SK-N-SH (cell line): Measurements from ENCODE around the gene RAD23B. TPM values are rescaled to one million over a fixed set of nuclear protein-coding genes. Genes with fewer than 3 reads are reported as not detected.

Experiments
- CTCF ChIA-PET: fragments of 300-600, 350-600 bp; formaldehyde crosslinking; extraction: SDS; loops from one replicate; lab custom pipeline; 2021; lab: Yijun Ruan, JAX
- POLR2A ChIA-PET: fragments of 350-600 bp; sonication (Branson Sonifier 250); formaldehyde crosslinking; extraction: SDS; loops from one replicate; lab custom pipeline; 2020; ENCODE audit warnings: antibody characterized with exemption, inconsistent platforms; lab: Yijun Ruan, JAX
- DNase-seq: peaks from one replicate; pipeline ENCODE4 v3.0.0; 2012
- H2AFZ ChIP-seq: fragments of 200-600 bp; sonication (generic); 2 replicates; pipeline ENCODE4 v1.8.1; 2016; ENCODE audit warnings: antibody characterized with exemption, mild to moderate bottlenecking, low read depth
- H3F3A ChIP-seq: fragments of 200-600 bp; sonication (generic); replicated peaks from 2 replicates; pipeline ENCODE3; 2016; ENCODE audit warnings: antibody characterized with exemption, mild to moderate bottlenecking; ENCODE audit not compliant: insufficient read depth
- H3K27ac ChIP-seq, 2 experiments: fragments of 200-500 bp in 1 of 2; fragments of 200-600 bp in 1 of 2; sonication (Bioruptor generic) in 1 of 2; sonication (generic), shearing (Covaris generic) in 1 of 2; 2 replicates each; pipeline versions ENCODE4 v1.5.1 to v1.6.1; 2014 to 2016; ENCODE audit warnings: low read depth in 2 of 2, inconsistent platforms in 1 of 2, low read length in 1 of 2, mild to moderate bottlenecking in 1 of 2, mixed read lengths in 1 of 2
- H3K27me3 ChIP-seq: fragments of 200-600 bp; sonication (generic), shearing (Covaris generic); 2 replicates; pipeline ENCODE4 v1.6.1; 2016; ENCODE audit warnings: mixed run types; ENCODE audit not compliant: insufficient read depth
- H3K36me3 ChIP-seq, 2 experiments: fragments of 200-500 bp in 1 of 2; fragments of 200-600 bp in 1 of 2; sonication (Bioruptor generic) in 1 of 2; sonication (generic) in 1 of 2; replicated peaks in 1 of 2; 2 replicates each; pipeline versions ENCODE3 to v1.5.1; 2014 to 2016; ENCODE audit warnings: low read length in 1 of 2, mild to moderate bottlenecking in 1 of 2; ENCODE audit not compliant: insufficient read depth in 2 of 2, control insufficient read depth in 1 of 2
- H3K4me1 ChIP-seq, 2 experiments: fragments of 200-500 bp in 1 of 2; fragments of 200-600 bp in 1 of 2; sonication (Bioruptor generic) in 1 of 2; sonication (generic), shearing (Covaris generic) in 1 of 2; 2 replicates each; pipeline versions ENCODE4 v1.5.1 to v1.6.1; 2014 to 2016; ENCODE audit warnings: low read depth in 1 of 2, low read length in 1 of 2, mixed run types in 1 of 2; ENCODE audit not compliant: insufficient read depth in 2 of 2, control insufficient read depth in 1 of 2
- H3K4me2 ChIP-seq: fragments of 200-600 bp; sonication (generic), shearing (Covaris generic); 2 replicates; pipeline ENCODE4 v1.6.1; 2017; ENCODE audit warnings: mixed run types
- H3K4me3 ChIP-seq, 2 experiments: fragments of 200-500 bp in 1 of 2; fragments of 200-600 bp in 1 of 2; sonication (Bioruptor generic) in 1 of 2; sonication (generic), shearing (Covaris generic) in 1 of 2; 2 replicates each; pipeline versions ENCODE4 v1.5.1 to v1.8.1; 2014 to 2016; ENCODE audit warnings: low read depth in 2 of 2, inconsistent platforms in 1 of 2, low read length in 1 of 2, mild to moderate bottlenecking in 1 of 2, mixed read lengths in 1 of 2, moderate library complexity in 1 of 2
- H3K79me2 ChIP-seq: fragments of 200-600 bp; sonication (generic); 2 replicates; pipeline ENCODE4 v1.8.1; 2017; ENCODE audit warnings: mild to moderate bottlenecking; ENCODE audit not compliant: insufficient read depth
- H3K9ac ChIP-seq: fragments of 200-600 bp; sonication (generic); 2 replicates; pipeline ENCODE4 v1.6.1; 2017; ENCODE audit warnings: mixed run types
- H3K9me2 ChIP-seq: fragments of 200-600 bp; sonication (generic); 2 replicates; pipeline ENCODE4 v1.6.1; 2017; ENCODE audit warnings: mixed run types
- H3K9me3 ChIP-seq: fragments of 200-600 bp; sonication (generic); 2 replicates; pipeline ENCODE4 v1.6.1; 2017; ENCODE audit warnings: mixed run types, mild to moderate bottlenecking, moderate library complexity
- H4K20me1 ChIP-seq: fragments of 200-600 bp; sonication (generic); 2 replicates; pipeline ENCODE4 v1.6.1; 2017; ENCODE audit warnings: mild to moderate bottlenecking, mixed run types; ENCODE audit not compliant: insufficient read depth
- CTCF ChIP-seq: fragments of 200-600 bp; sonication (generic); IDR thresholded peaks from 2 replicates; pipeline ENCODE4 v1.6.1; 2017; ENCODE audit warnings: antibody characterized with exemption, mild to moderate bottlenecking, moderate library complexity
- ELF1 ChIP-seq: IDR thresholded peaks from 2 replicates; pipeline ENCODE4 v1.4.0; 2012
- EP300 ChIP-seq, 2 experiments: IDR thresholded peaks; 2 replicates each; pipeline versions ENCODE4 v1.4.0 to v1.6.1; 2012; ENCODE audit warnings: borderline replicate concordance in 1 of 2, low read depth in 1 of 2, low read length in 1 of 2
- FOXJ3 ChIP-seq: sonication (generic); formaldehyde crosslinking; IDR thresholded peaks from 2 replicates; pipeline ENCODE4 v1.5.1; 2020; ENCODE audit warnings: mild to moderate bottlenecking, missing genetic modification reagents
- GATA2 ChIP-seq: sonication (generic); formaldehyde crosslinking; IDR thresholded peaks from 2 replicates; pipeline ENCODE4 v1.5.0; 2020; ENCODE audit warnings: mild to moderate bottlenecking, missing genetic modification reagents
- IRF3 ChIP-seq: fragments of 150-350 bp; IDR thresholded peaks from 2 replicates; pipeline ENCODE4 v1.6.1; 2016; ENCODE audit warnings: mild to moderate bottlenecking, low read depth, low read length
- MEF2A ChIP-seq: IDR thresholded peaks from 2 replicates; pipeline ENCODE4 v1.4.0; 2012; ENCODE audit warnings: low read depth, borderline replicate concordance
- PBX3 ChIP-seq: IDR thresholded peaks from 2 replicates; pipeline ENCODE4; 2012
- RXRA ChIP-seq: IDR thresholded peaks from 2 replicates; pipeline ENCODE4 v1.4.0; 2012; ENCODE audit warnings: low read depth, mild to moderate bottlenecking, borderline replicate concordance
- SIN3A ChIP-seq: IDR thresholded peaks from 2 replicates; pipeline ENCODE4 v1.6.1; 2012; ENCODE audit warnings: low read depth, mild to moderate bottlenecking, low read length, moderate library complexity, borderline replicate concordance
- SMC3 ChIP-seq: IDR thresholded peaks from 2 replicates; pipeline ENCODE4 v1.6.1; 2012; ENCODE audit warnings: low read depth, low read length, improper control_type of control experiment
- TAF1 ChIP-seq: IDR thresholded peaks from 2 replicates; pipeline ENCODE4 v1.6.1; 2012; ENCODE audit warnings: low read depth, mild to moderate bottlenecking, low read length, moderate library complexity, borderline replicate concordance
- TCF12 ChIP-seq: IDR thresholded peaks from 2 replicates; pipeline ENCODE4 v1.4.0; 2012
- USF1 ChIP-seq: IDR thresholded peaks from 2 replicates; pipeline ENCODE4 v1.4.0; 2012; ENCODE audit warnings: low read depth, borderline replicate concordance
- USF2 ChIP-seq: fragments of 150-350 bp; IDR thresholded peaks from 2 replicates; pipeline ENCODE4 v1.6.1; 2017; ENCODE audit warnings: antibody characterized with exemption, low read length, low read depth, borderline replicate concordance
- YY1 ChIP-seq: IDR thresholded peaks from 2 replicates; pipeline ENCODE4 v1.4.0; 2012; ENCODE audit warnings: low read depth, mild to moderate bottlenecking
- ZBTB33 ChIP-seq: IDR thresholded peaks from 2 replicates; pipeline ENCODE4 v1.4.0; 2012; ENCODE audit warnings: low read depth, borderline replicate concordance
- WGBS: methylation state at CpG from one replicate; pipeline ENCODE4 v1.1.6; 2017; ENCODE audit warnings: low lambda C conversion rate; 5-methylcytosine and 5-hydroxymethylcytosine counted together
- polyA plus RNA-seq, 3 experiments: library from polyadenylated mRNA; depleted of rRNA; stranded (reverse); fragments of >200 nt; gene quantifications; 2 replicates each; pipeline ENCODE4 v1.2.3, GENCODE V29; 2012

RAD23B gene
- polyA plus RNA-seq, 1 of the 3 experiments (the other 2 are of a cell fraction): 62.9 TPM

- Histone ChIP-seq H3K4me3 (no peak overlapping the region), H3K36me3 (peaks cover 87 to 97% of the 10 kb centered on the region in 2 experiments), H3K79me2 (peaks cover 78% of the 10 kb centered on the region), H3K9ac (no peak overlapping the region), H3F3A (peaks cover 16% of the 10 kb centered on the region), H3K4me2 (no peak overlapping the region), H2AFZ (no peak overlapping the region), H4K20me1 (peaks cover 21% of the 10 kb centered on the region), H3K4me1 (peaks cover 0 to 5% of the 10 kb centered on the region in 2 experiments; a peak in 1 of 4 replicates), H3K27ac (no peak overlapping the region; a peak in 1 of 4 replicates), H3K9me2 (no peaks in the 10 kb centered on the region), H3K9me3 (peaks cover 7% of the 10 kb centered on the region; the same call in 1 of the 2 replicates), H3K27me3 (no peaks in the 10 kb centered on the region)
- no peak for DNase-seq
- 90% methylated on average over 6 of the region's 7 CpGs for WGBS
- no peak for TF ChIP-seq IRF3
- TF ChIP-seq CTCF: no peak
- no peak for TF ChIP-seq ELF1
- TF ChIP-seq RXRA: no peak
- TF ChIP-seq TCF12: no peak
- no peak for TF ChIP-seq USF2
- TF ChIP-seq MEF2A: no peak
- no peak for TF ChIP-seq FOXJ3 (CRISPR knock-in tag)
- TF ChIP-seq PBX3: no peak
- TF ChIP-seq SMC3: no peak
- no peak for TF ChIP-seq SIN3A
- no peak for TF ChIP-seq EP300 (IDR thresholded peaks at IDR 0.05; ENCODE audit: borderline replicate concordance in 1 of 2, low read depth in 1 of 2, low read length in 1 of 2)
- TF ChIP-seq YY1: no peak
- TF ChIP-seq GATA2 (CRISPR knock-in tag): no peak
- TF ChIP-seq TAF1: no peak
- no peak for TF ChIP-seq USF1
- no peak for TF ChIP-seq ZBTB33
- CTCF ChIA-PET: interaction anchor here (1.6 to 3.9 kb wide), 2 partner anchors 13 to 20 kb away, joined by 3 to 16 read pairs; no protein-coding TSS in a partner anchor
- POLR2A ChIA-PET: no interaction called here
Observed at GRCh38 chr9:107328510-107328909, 45.4 kb downstream of the RAD23B start.
